Mesodermal cell (in vitro differentiated cells): Measurements from ENCODE around the gene KLK15.

Experiments used
- H3K27ac ChIP-seq: 2 replicates; pipeline ENCODE4 v1.7.0; 2013; ENCODE audit warnings: mild to moderate bottlenecking, low read depth, low read length, moderate library complexity; ENCODE audit not compliant: severe bottlenecking
- H3K36me3 ChIP-seq: 2 replicates; pipeline ENCODE4 v1.7.1; 2013; ENCODE audit warnings: mild to moderate bottlenecking, low read length, moderate library complexity; ENCODE audit not compliant: control insufficient read depth, insufficient read depth
- H3K4me1 ChIP-seq: one replicate; pipeline ENCODE4 v1.7.1; 2013; ENCODE audit warnings: mild to moderate bottlenecking, low read length; ENCODE audit not compliant: insufficient read depth, control insufficient read depth, poor library complexity, severe bottlenecking
- H3K4me3 ChIP-seq: 2 replicates; pipeline ENCODE4 v1.7.0; 2013; ENCODE audit warnings: low read length, control low read depth, mild to moderate bottlenecking; ENCODE audit not compliant: insufficient read depth, poor library complexity, severe bottlenecking; ENCODE audit errors: extremely low read depth
- H3K9me3 ChIP-seq: 2 replicates; pipeline ENCODE4 v1.7.1; 2013; ENCODE audit warnings: mild to moderate bottlenecking, low read length, moderate library complexity; ENCODE audit not compliant: control insufficient read depth
- WGBS, 2 experiments: methylation state at CpG; one replicate each; pipeline ENCODE4 v1.1.5; 2013; ENCODE audit warnings: missing lambda C conversion rate in 2 of 2; ENCODE audit not compliant: insufficient coverage in 2 of 2; 5-methylcytosine and 5-hydroxymethylcytosine counted together

KLK15 gene

DNA sequence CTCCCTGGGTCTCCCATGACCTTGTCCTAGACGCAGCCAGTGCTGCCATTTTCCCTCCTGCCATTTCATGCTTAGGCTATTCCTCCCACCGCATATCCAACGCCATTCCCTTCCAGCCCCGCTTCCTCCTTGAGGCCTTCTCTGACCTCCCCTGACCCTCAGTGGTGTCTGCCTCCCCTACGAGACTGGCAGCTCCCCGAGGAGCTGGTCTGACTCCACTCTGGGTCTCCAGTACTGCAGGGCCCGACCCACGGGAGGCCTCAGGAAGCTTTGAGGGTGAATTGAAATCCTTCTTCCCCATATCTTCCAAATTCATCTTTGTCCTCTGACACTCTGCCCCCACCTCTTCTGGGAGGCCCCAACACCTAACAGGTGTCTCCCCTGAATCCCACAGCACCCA, 708 bp downstream of the KLK15 start:
- Histone ChIP-seq H3K36me3 (no peaks in the 10 kb centered on the region), H3K4me3 (no peak overlapping the region), H3K4me1 (no peaks in the 10 kb centered on the region), H3K9me3 (no peaks in the 10 kb centered on the region), H3K27ac (no peak overlapping the region)
- 72 to 91% methylated on average over 5 to 8 of the region's 8 CpGs for WGBS, 2 experiments

DNA sequence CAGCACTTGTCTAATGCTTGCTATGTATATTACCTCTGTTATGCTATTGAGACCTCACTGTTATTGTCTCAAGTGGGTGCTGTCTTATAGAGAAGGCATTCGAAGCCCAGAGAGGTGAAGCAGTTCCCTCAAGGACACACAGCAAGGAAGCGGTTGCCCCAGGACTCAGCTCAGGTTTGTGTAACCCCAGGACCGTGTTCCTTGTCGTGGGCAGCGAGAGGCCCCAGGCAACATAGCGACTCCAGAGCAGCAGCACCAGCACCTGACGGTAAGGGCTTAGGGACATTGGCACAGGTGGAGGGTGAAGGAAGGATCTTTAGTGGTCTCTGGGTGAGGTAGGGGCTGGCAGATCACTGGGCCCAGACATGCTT, 2.4 kb downstream of the KLK15 start:
- Histone ChIP-seq H3K36me3 (no peaks in the 10 kb centered on the region), H3K4me3 (no peak overlapping the region), H3K27ac (no peak overlapping the region), H3K9me3 (no peaks in the 10 kb centered on the region), H3K4me1 (no peaks in the 10 kb centered on the region)
- WGBS, 2 experiments: 72 to 79% methylated on average over 4 to 7 of the region's 7 CpGs

DNA sequence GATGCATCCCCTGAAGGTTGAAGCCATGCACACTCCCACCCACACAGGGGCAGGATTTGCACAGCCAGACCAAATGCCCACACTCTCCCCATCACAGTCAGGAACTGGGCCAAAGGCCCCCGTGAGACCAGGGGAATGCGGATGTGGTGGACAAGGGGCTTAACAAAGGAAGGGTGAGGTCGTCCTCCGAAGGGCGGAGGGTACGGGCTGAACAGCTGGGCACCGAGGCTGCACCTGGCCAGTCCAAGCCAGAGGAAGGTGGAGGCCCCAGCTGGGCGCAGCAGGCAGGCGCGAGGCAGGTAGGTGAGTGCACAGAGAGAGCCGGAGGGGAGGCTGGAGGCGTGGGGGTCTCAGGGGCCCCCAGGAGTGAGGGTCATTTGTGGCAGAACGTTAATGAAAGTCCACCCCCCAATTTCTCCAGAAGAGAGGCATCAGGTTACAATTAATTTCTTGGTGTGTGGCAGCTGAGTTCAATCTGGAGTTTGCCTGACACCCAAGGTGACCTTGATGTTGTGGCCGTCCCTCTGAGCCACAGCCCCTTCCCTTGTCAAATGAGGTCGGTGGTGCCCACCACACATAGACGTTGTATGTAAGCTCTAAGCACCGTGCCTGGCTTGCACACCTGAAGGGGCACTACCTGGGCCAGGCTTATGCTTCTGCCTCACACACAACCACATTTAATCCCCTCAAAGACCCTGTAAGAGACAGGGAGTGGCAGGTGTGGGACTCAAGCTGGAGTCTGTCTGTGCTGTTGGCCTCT, 2.9 kb downstream of the KLK15 start:
- H3K36me3 ChIP-seq: no peaks in the 10 kb centered on the region
- WGBS, 2 experiments: 54 to 62% methylated on average over 5 to 6 of the region's 17 CpGs
- H3K4me1 ChIP-seq: no peaks in the 10 kb centered on the region
- no peaks in the 10 kb centered on the region for H3K9me3 ChIP-seq
- no peak overlapping the region for H3K4me3 ChIP-seq
- no peak overlapping the region for H3K27ac ChIP-seq

DNA sequence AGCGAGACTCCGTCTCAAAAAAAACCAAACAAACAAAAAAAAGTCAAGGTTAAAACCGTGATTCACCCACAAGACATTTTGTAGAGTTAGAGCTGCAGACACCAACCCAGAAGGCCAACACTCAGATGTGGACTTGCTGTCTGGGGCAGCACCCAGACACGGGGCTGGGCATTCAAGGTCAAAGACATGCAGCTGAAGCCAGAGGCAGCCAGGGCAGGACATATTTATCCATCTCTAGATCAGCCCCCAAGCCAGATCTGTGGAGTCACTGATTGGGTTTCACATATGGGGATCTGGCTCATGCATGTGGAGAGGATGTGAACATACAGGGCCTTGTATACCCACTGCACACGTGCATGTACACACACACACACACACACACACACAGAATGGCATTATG, 3.6 kb downstream of the KLK15 start:
- Histone ChIP-seq H3K9me3 (no peaks in the 10 kb centered on the region), H3K27ac (no peak overlapping the region), H3K36me3 (no peaks in the 10 kb centered on the region), H3K4me1 (no peaks in the 10 kb centered on the region), H3K4me3 (no peak overlapping the region)
- 100% methylated on average over 1 of the region's 5 CpGs; no CpG with 5 or more reads in 1 of the 2 experiments for WGBS, 2 experiments

DNA sequence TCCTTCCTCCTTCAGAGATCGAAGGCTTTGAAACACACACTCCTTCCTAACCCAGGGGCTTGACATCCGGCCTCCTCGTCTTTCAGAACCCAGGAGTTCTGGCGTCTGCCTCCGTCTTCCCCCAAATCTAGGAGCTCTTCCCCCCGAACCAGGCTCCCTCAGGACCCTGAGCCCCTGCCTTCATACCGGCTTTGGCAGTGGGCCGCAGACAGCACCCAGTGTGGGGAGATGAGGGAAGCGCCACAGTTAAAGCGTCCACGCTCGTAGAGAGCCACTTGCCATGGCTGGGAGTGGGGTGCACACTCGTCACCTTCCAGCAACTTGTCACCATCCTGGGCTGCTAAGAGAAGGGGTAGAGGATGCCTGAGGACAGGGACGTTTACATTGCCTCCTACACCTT, 5.9 kb downstream of the KLK15 start:
- Histone ChIP-seq H3K9me3 (no peaks in the 10 kb centered on the region), H3K27ac (no peak overlapping the region), H3K36me3 (no peaks in the 10 kb centered on the region), H3K4me3 (no peak overlapping the region), H3K4me1 (no peaks in the 10 kb centered on the region)
- 88 to 90% methylated on average over 1 to 2 of the region's 14 CpGs for WGBS, 2 experiments

DNA sequence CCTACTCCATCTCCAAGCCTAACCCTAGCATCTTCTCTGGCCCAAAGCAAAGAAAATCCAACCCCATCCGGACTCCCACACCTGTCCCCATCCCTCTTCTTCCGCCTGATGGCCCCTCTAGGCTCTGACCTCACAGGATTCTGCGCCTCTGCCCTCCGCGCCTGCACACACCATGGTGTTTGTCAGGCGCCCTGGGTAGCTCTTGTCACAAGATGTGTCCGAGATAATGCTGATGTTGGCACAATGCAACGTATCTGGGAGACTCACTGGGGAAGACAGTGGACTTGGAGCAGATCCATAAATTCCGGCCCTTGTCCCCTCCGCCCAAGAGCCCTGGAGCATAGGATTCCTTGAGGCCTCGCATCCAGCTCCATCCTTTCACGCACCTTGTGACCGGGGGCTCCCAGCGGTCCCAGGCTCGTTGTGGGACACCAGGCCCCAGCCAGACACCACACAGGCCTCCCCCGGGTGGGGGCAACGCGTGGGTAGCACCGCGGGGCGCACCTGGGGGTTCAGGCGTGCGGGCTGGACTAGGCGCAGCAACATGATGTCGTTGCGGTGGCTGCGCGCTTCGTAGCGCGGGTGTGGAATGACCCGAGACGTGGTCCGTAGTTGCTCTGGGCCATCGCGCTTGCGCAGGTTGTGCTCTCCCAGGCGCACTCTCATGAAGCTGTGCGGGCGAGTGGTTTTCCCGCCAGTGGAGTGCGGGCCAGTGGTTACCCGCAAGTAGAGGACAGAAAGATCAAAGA, 6.7 kb downstream of the KLK15 start:
- Histone ChIP-seq H3K27ac (no peak overlapping the region), H3K4me3 (no peak overlapping the region), H3K9me3 (no peaks in the 10 kb centered on the region), H3K4me1 (no peaks in the 10 kb centered on the region), H3K36me3 (no peaks in the 10 kb centered on the region)
- 88 to 89% methylated on average over 38 of the region's 43 CpGs for WGBS, 2 experiments

DNA sequence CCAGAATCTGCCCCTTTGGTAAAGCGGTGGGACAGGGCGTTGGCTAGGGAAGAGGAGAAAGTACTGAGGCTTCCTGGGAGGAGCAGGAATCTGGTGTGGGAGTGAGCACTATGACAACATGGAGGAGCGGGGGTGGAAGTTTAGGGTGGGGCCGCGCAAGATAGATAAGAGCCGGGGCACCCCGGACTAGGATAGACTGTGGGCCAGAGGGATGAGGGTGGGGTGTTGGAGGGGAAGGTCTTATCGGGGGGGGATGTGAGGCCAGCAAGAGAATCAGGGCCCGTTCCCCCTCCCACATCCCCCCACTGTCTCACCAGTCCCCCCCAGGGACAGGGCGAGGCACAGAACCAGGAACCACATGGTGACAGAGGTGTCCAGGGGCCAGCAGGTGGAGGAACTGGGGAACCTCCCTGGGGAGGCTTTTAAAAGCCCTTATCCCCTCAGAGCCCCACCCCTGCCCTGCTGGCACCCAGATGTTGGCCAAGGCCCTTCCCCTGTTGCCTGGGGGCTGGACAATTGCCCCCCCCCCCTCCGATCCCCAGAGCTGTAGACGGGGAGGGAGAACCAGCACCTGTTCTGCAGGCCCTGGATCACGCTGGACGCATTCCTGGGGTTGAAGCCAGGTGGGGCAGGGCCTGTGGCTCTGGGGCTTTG, 9.9 kb downstream of the KLK15 start, which contains the start of gene KLK1:
TSS of gene KLK1 (minus strand) at position 399 of the 654 bp plus-strand sequence. CDS start at position 360, 39 bp downstream.
- Histone ChIP-seq H3K9me3 (no peaks in the 10 kb centered on the region), H3K36me3 (no peaks in the 10 kb centered on the region), H3K4me1 (no peaks in the 10 kb centered on the region), H3K27ac (no peak within 1 kb of the TSS), H3K4me3 (no peak within 1 kb of the TSS)
- 75 to 84% methylated on average over 5 to 8 of the region's 14 CpGs for WGBS, 2 experiments

DNA sequence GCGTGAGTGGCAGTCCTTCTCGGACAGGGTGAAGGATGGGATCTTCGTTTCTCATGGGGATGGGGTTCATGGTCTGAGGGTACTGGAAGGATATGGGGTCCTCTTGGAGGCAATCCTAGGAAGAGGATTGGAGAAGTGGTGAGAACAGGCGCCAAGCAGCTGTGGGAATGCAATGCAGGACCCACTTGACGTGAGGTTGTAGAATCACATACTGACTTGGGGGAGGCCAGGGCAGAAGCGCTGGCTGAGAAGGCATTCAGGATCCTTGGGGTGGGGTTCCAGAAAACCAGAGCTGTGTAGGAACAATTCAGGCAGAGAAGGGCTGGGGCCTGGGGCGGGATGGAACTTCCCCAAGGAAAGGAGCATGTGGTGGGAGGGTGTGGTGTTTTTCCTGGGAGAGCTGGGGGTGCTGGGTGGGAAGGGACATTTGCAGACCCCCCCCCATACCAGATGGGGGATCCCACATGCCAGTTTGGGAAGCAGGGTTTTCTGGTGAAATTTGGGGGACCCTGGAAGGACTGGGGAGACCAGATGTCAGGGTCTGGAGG, 10.6 kb downstream of the KLK15 start:
- Histone ChIP-seq H3K36me3 (no peaks in the 10 kb centered on the region), H3K4me1 (no peaks in the 10 kb centered on the region), H3K27ac (no peak overlapping the region), H3K9me3 (no peaks in the 10 kb centered on the region), H3K4me3 (no peak overlapping the region)
- WGBS, 2 experiments: 70 to 75% methylated on average over 6 of the region's 7 CpGs

DNA sequence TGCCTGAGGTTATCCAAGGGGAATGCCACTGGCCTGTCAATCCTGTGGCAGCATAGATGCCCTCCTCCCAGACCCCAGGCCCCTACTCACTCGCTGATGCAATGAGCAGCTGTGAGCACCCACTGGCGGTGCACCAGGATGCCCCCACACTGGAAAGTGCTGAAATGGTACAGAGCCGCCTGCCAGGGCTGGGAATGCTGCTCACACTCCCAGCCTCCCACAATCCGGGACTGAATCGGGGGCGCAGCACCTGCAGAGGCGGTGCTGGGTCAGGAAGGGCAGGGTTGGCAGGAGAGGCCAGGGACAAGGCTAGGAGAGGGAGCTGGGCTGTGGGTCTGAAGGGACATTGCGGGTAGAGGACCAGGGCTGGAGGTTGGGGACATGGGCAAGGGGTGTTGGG, 11.8 kb downstream of the KLK15 start:
- Histone ChIP-seq H3K4me1 (no peaks in the 10 kb centered on the region), H3K4me3 (no peak overlapping the region), H3K36me3 (no peaks in the 10 kb centered on the region), H3K27ac (no peak overlapping the region), H3K9me3 (no peaks in the 10 kb centered on the region)
- 76 to 80% methylated on average over 6 to 8 of the region's 8 CpGs for WGBS, 2 experiments

DNA sequence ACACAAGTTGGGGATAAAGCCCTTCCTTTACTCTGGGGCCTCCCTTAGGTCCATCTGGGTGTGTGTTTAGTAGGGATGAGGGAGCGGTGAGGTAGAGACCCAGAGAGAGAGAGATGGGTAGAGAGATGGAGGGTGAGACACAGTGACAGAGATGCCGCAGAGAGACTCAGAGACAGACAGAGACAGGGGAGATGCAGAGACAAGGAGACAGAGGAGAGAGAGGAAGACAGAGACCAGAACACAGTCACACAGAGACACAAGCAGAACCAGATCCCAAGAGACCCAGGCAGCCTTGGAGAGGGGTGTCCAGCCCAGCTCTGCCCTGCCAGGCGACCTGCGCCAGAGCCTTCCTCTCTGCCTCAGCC, 12.1 kb downstream of the KLK15 start:
- Histone ChIP-seq H3K36me3 (no peaks in the 10 kb centered on the region), H3K4me3 (no peak overlapping the region)

More for the DNA sequence above, 12.1 kb downstream of the KLK15 start:
- H3K27ac ChIP-seq: no peak overlapping the region
- WGBS, 2 experiments: 89 to 100% methylated on average over 3 to 4 of the region's 4 CpGs
- H3K4me1 ChIP-seq: no peaks in the 10 kb centered on the region
- H3K9me3 ChIP-seq: no peaks in the 10 kb centered on the region
